Peyer's patch (tissue), 4 donors: Measurements from ENCODE around the gene FITM1. TPM values are rescaled to one million over a fixed set of nuclear protein-coding genes. Genes with fewer than 3 reads are reported as not detected.

ENCODE experiments used
- DNase-seq, 3 donors: peaks; one replicate each; pipeline ENCODE4 v3.0.0-alpha.2; 2017 to 2019
- H3K27ac ChIP-seq, 4 donors: fragments of 200-600 bp; sonication (generic); one replicate each; pipeline ENCODE4 v1.5.1; 2016 to 2019
- H3K27me3 ChIP-seq, 2 donors: fragments of 200-600 bp; sonication (generic); one replicate each; pipeline ENCODE4 v1.5.1; 2019
- H3K36me3 ChIP-seq, 3 donors: fragments of 200-600 bp; sonication (generic); one replicate each; pipeline ENCODE4 v1.5.1; 2016 to 2019
- H3K4me1 ChIP-seq, 4 donors: fragments of 200-600 bp; sonication (generic); one replicate each; pipeline ENCODE4 v1.5.1; 2016 to 2019
- H3K4me3 ChIP-seq, 4 donors: fragments of 200-600 bp; sonication (generic); 1 replicate in 3 of 4; 2 replicates in 1 of 4; pipeline ENCODE4 v1.5.1; 2016 to 2019; ENCODE audit warnings: mild to moderate bottlenecking in 1 of 4
- H3K9me3 ChIP-seq, 4 donors: fragments of 200-600 bp; sonication (generic); one replicate each; pipeline ENCODE4 v1.5.1; 2016 to 2019; ENCODE audit warnings: mild to moderate bottlenecking in 1 of 4
- CTCF ChIP-seq, 6 experiments: fragments of 450-650 bp in 4 of 6; fragments of 200-600 bp in 2 of 6; sonication (generic) in 1 of 6; IDR thresholded peaks; one replicate each; pipeline ENCODE4 v1.5.1; 2017 to 2019; ENCODE audit warnings: antibody characterized with exemption in 6 of 6, mild to moderate bottlenecking in 3 of 6, moderate library complexity in 1 of 6
- POLR2A ChIP-seq, 2 donors: fragments of 450-650 bp; IDR thresholded peaks; one replicate each; pipeline ENCODE4 v1.5.1; 2017; ENCODE audit warnings: antibody characterized with exemption in 2 of 2, mild to moderate bottlenecking in 2 of 2, moderate library complexity in 2 of 2
- total RNA-seq, 4 donors: library from RNA; depleted of rRNA; stranded (reverse); fragments of >200 nt; gene quantifications; one replicate each; pipeline ENCODE4 v1.1.0, GENCODE V29; 2016

Gene FITM1
- total RNA-seq, 4 donors from 2014 or later, result 2.6 to 11.3 (median 3.9) TPM; not detected in 1

GRCh38 chr14:24117179-24117578, 13.3 kb upstream of the FITM1 start:
- Histone ChIP-seq H3K27ac (no peak overlapping the region), H3K36me3 (peaks cover 0 to 55% (median 3%) of the 10 kb centered on the region in 3 donors), H3K27me3 (no peaks in the 10 kb centered on the region), H3K9me3 (no peaks in the 10 kb centered on the region), H3K4me3 (peak overlapping the region in 2 of 4 donors; percentile 63 to 89), H3K4me1 (peaks cover 0 to 25% (median 10%) of the 10 kb centered on the region in 4 donors)
- TF ChIP-seq CTCF (IDR thresholded peaks at IDR 0.05) (no peak), POLR2A (IDR thresholded peaks at IDR 0.05) (no peak)
- no peak for DNase-seq

GRCh38 chr14:24119691-24120090, 10.8 kb upstream of the FITM1 start:
- no peaks in the 10 kb centered on the region for H3K27me3 ChIP-seq
- no peak for TF ChIP-seq CTCF (IDR thresholded peaks at IDR 0.05)
- no peak for TF ChIP-seq POLR2A (IDR thresholded peaks at IDR 0.05)
- peaks cover 0 to 21% (median 8%) of the 10 kb centered on the region in 4 donors for H3K4me1 ChIP-seq
- no peak overlapping the region for H3K27ac ChIP-seq
- H3K36me3 ChIP-seq, result peaks cover 0 to 80% (median 3%) of the 10 kb centered on the region in 3 donors
- no peak for DNase-seq
- no peaks in the 10 kb centered on the region for H3K9me3 ChIP-seq
- H3K4me3 ChIP-seq, result no peak overlapping the region

- Histone ChIP-seq H3K4me1 (peaks cover 0 to 12% (median 2%) of the 10 kb centered on the region in 4 donors), H3K36me3 (peaks cover 0 to 80% (median 3%) of the 10 kb centered on the region in 3 donors), H3K27ac (no peak overlapping the region)
These were observed 9.2 kb upstream of the FITM1 start for GRCh38 chr14:24121210-24121609.

GRCh38 chr14:24122416-24122815, 8.0 kb upstream of the FITM1 start:
- Histone ChIP-seq H3K27me3 (no peaks in the 10 kb centered on the region), H3K36me3 (peaks cover 0 to 73% (median 3%) of the 10 kb centered on the region in 3 donors), H3K9me3 (no peaks in the 10 kb centered on the region), H3K27ac (peak overlapping the region in 1 of 4 donors; percentile 31), H3K4me1 (peaks cover 0 to under 1% (median 0%) of the 10 kb centered on the region in 4 donors), H3K4me3 (no peak overlapping the region)
- TF ChIP-seq CTCF (IDR thresholded peaks at IDR 0.05) (no peak), POLR2A (IDR thresholded peaks at IDR 0.05) (no peak)
- no peak for DNase-seq

More at GRCh38 chr14:24121210-24121609, 9.2 kb upstream of the FITM1 start:
- TF ChIP-seq CTCF (IDR thresholded peaks at IDR 0.05), result no peak
- no peak for TF ChIP-seq POLR2A (IDR thresholded peaks at IDR 0.05)
- DNase-seq, result no peak
- Histone ChIP-seq H3K4me3 (no peak overlapping the region), H3K9me3 (no peaks in the 10 kb centered on the region), H3K27me3 (no peaks in the 10 kb centered on the region)

GRCh38 chr14:24122898-24123297, 7.6 kb upstream of the FITM1 start:
- TF ChIP-seq POLR2A (IDR thresholded peaks at IDR 0.05), result no peak
- TF ChIP-seq CTCF (IDR thresholded peaks at IDR 0.05), result no peak

More at GRCh38 chr14:24122898-24123297, 7.6 kb upstream of the FITM1 start:
- H3K4me3 ChIP-seq, result no peak overlapping the region
- peak overlapping the region in 1 of 4 donors; percentile 18 for H3K27ac ChIP-seq
- H3K4me1 ChIP-seq, result no peaks in the 10 kb centered on the region
- DNase-seq, result no peak
- H3K36me3 ChIP-seq, result peaks cover 0 to 68% (median 3%) of the 10 kb centered on the region in 3 donors
- H3K9me3 ChIP-seq, result no peaks in the 10 kb centered on the region
- no peaks in the 10 kb centered on the region for H3K27me3 ChIP-seq
